ENCODE results near the gene C1QL1. TPM values are rescaled to one million over a fixed set of nuclear protein-coding genes. Genes with fewer than 3 reads are reported as not detected.

C1QL1 gene
- polyA plus RNA-seq, 1 donor (not counting 4 experiments of a cell fraction or from before 2014, with no cell fraction given) = 0.04 TPM

DNA sequence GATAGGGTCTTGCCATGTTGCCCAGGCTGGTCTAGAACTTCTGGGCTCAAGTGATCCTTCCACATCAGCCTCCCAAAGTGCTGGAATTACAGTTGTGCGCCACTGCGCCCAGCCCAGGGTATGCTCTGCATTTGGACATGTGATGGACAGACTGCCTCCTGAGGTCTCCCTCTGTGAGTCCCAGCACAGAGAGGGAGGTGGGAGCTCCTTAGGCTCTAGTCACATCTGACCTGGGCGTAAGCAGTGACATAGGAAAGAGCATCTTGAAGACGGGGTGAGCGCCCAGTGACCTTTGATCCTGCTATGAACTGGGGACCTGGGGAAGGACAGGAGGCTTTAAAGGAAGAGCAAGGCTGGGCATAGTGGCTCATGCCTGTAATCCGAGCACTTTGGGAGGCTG lies 50.6 kb downstream of the C1QL1 start:
- FAIRE-seq (no peak), DNase-seq (ENCODE audit: low read depth, low spot score) (no peak)
- Histone ChIP-seq H3K9me1 (ENCODE audit: control insufficient read depth, extremely low read depth, insufficient read depth, low read length) (peaks cover 2% of the 10 kb centered on the region), H2AFZ (ENCODE audit: control insufficient read depth, low read length) (no peak overlapping the region), H4K20me1 (ENCODE audit: control insufficient read depth, extremely low read depth, insufficient read depth, low read length) (no peaks in the 10 kb centered on the region), H3K4me3 (ENCODE audit: control insufficient read depth in 2 of 3, extremely low read depth in 1 of 3, insufficient read depth in 2 of 3, low read depth in 1 of 3, low read length in 3 of 3) (no peak overlapping the region), H3K27ac (ENCODE audit: control insufficient read depth, insufficient read depth, low read length) (no peak overlapping the region), H3K9me3 (ENCODE audit: control insufficient read depth, low read depth, low read length) (no peaks in the 10 kb centered on the region), H3K9ac (ENCODE audit: control insufficient read depth, extremely low read depth, insufficient read depth, low read length) (peak overlapping the region; percentile 9), H3K4me1 (ENCODE audit: control insufficient read depth, extremely low read depth, insufficient read depth, low read length) (peaks cover 29% of the 10 kb centered on the region), H3K27me3 (ENCODE audit: control insufficient read depth, extremely low read depth, insufficient read depth, low read length) (no peaks in the 10 kb centered on the region), H3K4me2 (ENCODE audit: control insufficient read depth, extremely low read depth, insufficient read depth, low read depth, low read length) (peak overlapping the region; percentile 89), H3K79me2 (ENCODE audit: control insufficient read depth, insufficient read depth, low read length) (no peaks in the 10 kb centered on the region), H3K36me3 (ENCODE audit: control insufficient read depth in 2 of 2, extremely low read depth in 1 of 2, insufficient read depth in 2 of 2, low read length in 2 of 2) (no peaks in the 10 kb centered on the region)
- dilution Hi-C loops (cut with MboI; ENCODE audit: extremely low pct_ligation_motif_present, low sequenced_read_pairs) = loop anchor here (25.0 kb wide), 1 partner anchor 95 kb away; no protein-coding TSS in a partner anchor
- TF ChIP-seq, protein P1, sequence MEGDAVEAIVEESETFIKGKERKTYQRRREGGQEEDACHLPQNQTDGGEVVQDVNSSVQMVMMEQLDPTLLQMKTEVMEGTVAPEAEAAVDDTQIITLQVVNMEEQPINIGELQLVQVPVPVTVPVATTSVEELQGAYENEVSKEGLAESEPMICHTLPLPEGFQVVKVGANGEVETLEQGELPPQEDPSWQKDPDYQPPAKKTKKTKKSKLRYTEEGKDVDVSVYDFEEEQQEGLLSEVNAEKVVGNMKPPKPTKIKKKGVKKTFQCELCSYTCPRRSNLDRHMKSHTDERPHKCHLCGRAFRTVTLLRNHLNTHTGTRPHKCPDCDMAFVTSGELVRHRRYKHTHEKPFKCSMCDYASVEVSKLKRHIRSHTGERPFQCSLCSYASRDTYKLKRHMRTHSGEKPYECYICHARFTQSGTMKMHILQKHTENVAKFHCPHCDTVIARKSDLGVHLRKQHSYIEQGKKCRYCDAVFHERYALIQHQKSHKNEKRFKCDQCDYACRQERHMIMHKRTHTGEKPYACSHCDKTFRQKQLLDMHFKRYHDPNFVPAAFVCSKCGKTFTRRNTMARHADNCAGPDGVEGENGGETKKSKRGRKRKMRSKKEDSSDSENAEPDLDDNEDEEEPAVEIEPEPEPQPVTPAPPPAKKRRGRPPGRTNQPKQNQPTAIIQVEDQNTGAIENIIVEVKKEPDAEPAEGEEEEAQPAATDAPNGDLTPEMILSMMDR (optimal IDR thresholded peaks at IDR 0.05 in 1 of 3, IDR thresholded peaks at IDR 0.05 in 1 of 3, conservative IDR thresholded peaks at IDR 0.05 in 1 of 3; ENCODE audit: extremely low read depth in 1 of 3, insufficient read depth in 2 of 3, low read length in 3 of 3) = no peak
- TF ChIP-seq EZH2 (IDR thresholded peaks at IDR 0.05; ENCODE audit: low read length) = no peak

DNA sequence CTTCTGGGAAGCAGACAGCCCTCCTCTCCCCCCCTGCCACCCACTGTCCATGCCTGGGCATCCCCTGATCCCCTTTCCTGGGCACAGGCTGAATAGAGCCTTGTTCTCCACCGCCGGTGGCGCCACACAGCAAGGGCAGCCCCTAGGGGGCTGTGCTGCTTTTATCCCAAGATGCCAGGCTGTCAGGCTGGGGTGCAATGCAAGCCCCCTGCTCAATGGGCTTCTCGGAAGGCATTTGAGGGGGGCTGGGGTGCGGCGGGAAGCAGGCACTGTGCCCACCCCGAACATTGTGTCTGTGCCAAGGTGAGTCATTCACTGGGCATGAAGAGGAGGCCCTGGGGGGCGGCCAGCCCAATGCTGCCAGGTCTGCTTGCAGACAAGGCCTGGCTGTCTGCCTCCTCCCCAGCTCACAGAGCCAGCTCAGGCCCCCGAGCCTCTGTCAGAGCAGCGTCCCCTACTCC lies 51.3 kb downstream of the C1QL1 start:
- TF ChIP-seq, protein P1 (optimal IDR thresholded peaks at IDR 0.05 in 1 of 3, IDR thresholded peaks at IDR 0.05 in 1 of 3, conservative IDR thresholded peaks at IDR 0.05 in 1 of 3; ENCODE audit: extremely low read depth in 1 of 3, insufficient read depth in 2 of 3, low read length in 3 of 3) = peak in 2 of 3 experiments; percentile 8 to 10
- no peak for TF ChIP-seq EZH2 (IDR thresholded peaks at IDR 0.05; ENCODE audit: low read length)
- DNase-seq (ENCODE audit: low read depth, low spot score) = no peak
- Histone ChIP-seq H3K4me2 (ENCODE audit: control insufficient read depth, extremely low read depth, insufficient read depth, low read depth, low read length) (peak overlapping the region; percentile 89), H3K4me1 (ENCODE audit: control insufficient read depth, extremely low read depth, insufficient read depth, low read length) (peaks cover 29% of the 10 kb centered on the region), H4K20me1 (ENCODE audit: control insufficient read depth, extremely low read depth, insufficient read depth, low read length) (no peaks in the 10 kb centered on the region), H2AFZ (ENCODE audit: control insufficient read depth, low read length) (peak overlapping the region; percentile 37), H3K27ac (ENCODE audit: control insufficient read depth, insufficient read depth, low read length) (no peak overlapping the region), H3K79me2 (ENCODE audit: control insufficient read depth, insufficient read depth, low read length) (no peaks in the 10 kb centered on the region), H3K9ac (ENCODE audit: control insufficient read depth, extremely low read depth, insufficient read depth, low read length) (no peak overlapping the region), H3K4me3 (ENCODE audit: control insufficient read depth in 2 of 3, extremely low read depth in 1 of 3, insufficient read depth in 2 of 3, low read depth in 1 of 3, low read length in 3 of 3) (no peak overlapping the region), H3K27me3 (ENCODE audit: control insufficient read depth, extremely low read depth, insufficient read depth, low read length) (no peaks in the 10 kb centered on the region), H3K9me3 (ENCODE audit: control insufficient read depth, low read depth, low read length) (no peaks in the 10 kb centered on the region), H3K9me1 (ENCODE audit: control insufficient read depth, extremely low read depth, insufficient read depth, low read length) (peaks cover 2% of the 10 kb centered on the region), H3K36me3 (ENCODE audit: control insufficient read depth in 2 of 2, extremely low read depth in 1 of 2, insufficient read depth in 2 of 2, low read length in 2 of 2) (no peaks in the 10 kb centered on the region)
- dilution Hi-C loops (cut with MboI; ENCODE audit: extremely low pct_ligation_motif_present, low sequenced_read_pairs) = loop anchor here (25.0 kb wide), 1 partner anchor 95 kb away; no protein-coding TSS in a partner anchor
- peak; percentile 65 for FAIRE-seq
